SJSA1 (cell line): ENCODE measurements around the gene CBFA2T3. TPM values are rescaled to one million over a fixed set of nuclear protein-coding genes. Genes with fewer than 3 reads are reported as not detected.
"Not testable (repeated sequence)": the region's sequence is repeated elsewhere in the genome, so short reads cannot be mapped to it uniquely, and the experiment has no call there.

Experiments used
- DNase-seq, 2 experiments: peaks; one replicate each; pipeline ENCODE4 v3.0.0-alpha.2; 2015 to 2020; ENCODE audit warnings: low spot score in 2 of 2, low read depth in 1 of 2
- H3K27ac ChIP-seq: fragments of 250-450 bp; sonication (Bioruptor Pico); 2 replicates; pipeline ENCODE4 v1.5.1; 2020; ENCODE audit warnings: mild to moderate bottlenecking, moderate library complexity
- H3K27me3 ChIP-seq: fragments of 250-450 bp; sonication (Bioruptor Pico); replicated peaks from 2 replicates; pipeline ENCODE4 v1.5.1; 2020; ENCODE audit warnings: mild to moderate bottlenecking, moderate library complexity
- H3K36me3 ChIP-seq: fragments of 250-450 bp; sonication (Bioruptor Pico); 2 replicates; pipeline ENCODE4 v1.5.1; 2020; ENCODE audit warnings: mild to moderate bottlenecking
- H3K4me1 ChIP-seq: fragments of 250-450 bp; sonication (Bioruptor Pico); replicated peaks from 2 replicates; pipeline ENCODE4 v1.6.1; 2021; ENCODE audit warnings: mild to moderate bottlenecking
- H3K4me3 ChIP-seq: fragments of 250-450 bp; sonication (Bioruptor Pico); 2 replicates; pipeline ENCODE4 v1.5.1; 2020; ENCODE audit warnings: mild to moderate bottlenecking
- H3K9me3 ChIP-seq: fragments of 250-450 bp; sonication (Bioruptor Pico); replicated peaks from 2 replicates; pipeline ENCODE4 v1.5.1; 2020; ENCODE audit warnings: mild to moderate bottlenecking
- total RNA-seq: library from RNA; depleted of rRNA; stranded (reverse); fragments of >200 nt; shearing (Covaris generic); gene quantifications from 2 replicates; pipeline ENCODE4 v1.2.3, GENCODE V29; 2014

The CBFA2T3 gene
- total RNA-seq, 1 experiment from 2014 or later, result not detected

DNA sequence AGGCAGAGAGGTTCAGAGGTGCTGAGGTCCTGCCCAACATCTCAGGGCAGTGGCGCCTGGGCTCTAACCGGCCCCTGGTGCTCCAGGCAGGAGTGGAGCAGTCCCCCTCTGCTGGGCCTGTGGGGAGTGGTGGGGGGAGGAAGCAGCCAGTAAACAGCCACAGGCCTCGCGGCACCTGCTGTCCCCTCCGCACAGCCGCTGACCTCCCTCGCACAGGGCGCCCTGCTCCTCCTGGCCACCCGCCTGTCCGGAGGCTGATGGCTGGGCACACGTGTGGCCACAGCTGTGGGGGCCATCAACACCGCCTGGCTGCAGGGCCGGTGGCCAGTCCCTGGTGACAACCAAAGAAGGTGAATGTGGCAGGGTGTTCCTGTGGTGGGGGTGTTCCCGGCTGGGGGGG is 73.7 kb downstream of the CBFA2T3 start:
- no peak for DNase-seq
- no peak overlapping the region for H3K27ac ChIP-seq
- no peaks in the 10 kb centered on the region for H3K4me1 ChIP-seq
- H3K36me3 ChIP-seq, result no peaks in the 10 kb centered on the region
- H3K4me3 ChIP-seq, result no peak overlapping the region
- H3K27me3 ChIP-seq, result peaks cover 2% of the 10 kb centered on the region; the same call in 1 of the 2 replicates
- H3K9me3 ChIP-seq, result no peaks in the 10 kb centered on the region

DNA sequence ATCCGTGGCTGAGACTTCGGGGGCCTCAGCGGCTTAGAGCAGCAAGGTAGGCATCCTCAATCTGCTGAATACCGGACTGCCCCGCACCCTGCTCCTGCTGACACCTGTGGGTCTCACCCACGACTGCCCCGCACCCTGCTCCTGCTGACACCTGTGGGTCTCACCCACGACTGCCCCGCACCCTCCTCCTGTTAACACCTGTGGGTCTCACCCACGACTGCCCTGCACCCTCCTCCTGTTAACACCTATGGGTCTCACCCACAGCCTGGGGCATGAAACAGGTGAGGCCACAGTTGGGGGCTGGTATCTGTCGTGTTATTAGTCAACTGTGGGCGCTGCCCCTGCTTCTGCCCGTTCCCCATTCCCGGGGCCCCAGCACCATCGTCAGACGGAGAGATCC is 74.3 kb downstream of the CBFA2T3 start:
- Histone ChIP-seq H3K9me3 (no peaks in the 10 kb centered on the region), H3K4me1 (no peaks in the 10 kb centered on the region), H3K36me3 (no peaks in the 10 kb centered on the region), H3K4me3 (no peak overlapping the region), H3K27me3 (peaks cover 7% of the 10 kb centered on the region), H3K27ac (no peak overlapping the region)
- DNase-seq, result no peak

DNA sequence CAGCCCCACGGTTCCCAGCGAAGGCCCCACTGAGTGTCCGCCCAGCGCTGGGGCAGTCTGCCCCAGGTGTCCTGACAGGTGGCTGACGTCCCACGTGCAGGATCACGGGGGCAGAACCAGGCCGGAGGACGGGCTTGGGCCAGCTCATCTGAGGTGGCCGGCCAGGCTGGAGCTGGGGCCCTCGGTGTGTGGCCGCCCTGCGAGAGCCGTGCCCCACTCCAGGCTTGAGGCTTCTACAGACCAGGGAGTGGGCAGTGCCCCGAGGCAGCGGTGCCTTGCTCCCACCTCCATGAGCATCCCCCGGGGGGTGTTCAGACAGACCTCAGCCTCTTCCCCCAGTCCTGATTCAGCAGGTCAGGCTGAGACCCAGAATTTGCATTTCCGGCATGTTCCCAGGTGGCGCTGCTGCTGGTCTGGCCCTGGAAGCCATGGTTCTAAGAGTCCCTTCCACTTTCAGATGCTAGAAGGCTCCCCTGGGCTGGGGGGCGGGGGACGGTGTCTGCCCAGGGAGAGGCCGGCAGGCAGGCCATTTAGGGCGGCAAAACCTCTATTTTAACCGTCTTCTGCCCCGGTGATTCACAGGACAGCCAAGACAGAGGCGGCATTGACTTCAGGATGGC is 75.2 kb downstream of the CBFA2T3 start:
- Histone ChIP-seq H3K9me3 (no peaks in the 10 kb centered on the region), H3K4me3 (no peak overlapping the region), H3K4me1 (no peaks in the 10 kb centered on the region), H3K36me3 (no peaks in the 10 kb centered on the region), H3K27me3 (peaks cover 9% of the 10 kb centered on the region), H3K27ac (no peak overlapping the region)
- no peak for DNase-seq

DNA sequence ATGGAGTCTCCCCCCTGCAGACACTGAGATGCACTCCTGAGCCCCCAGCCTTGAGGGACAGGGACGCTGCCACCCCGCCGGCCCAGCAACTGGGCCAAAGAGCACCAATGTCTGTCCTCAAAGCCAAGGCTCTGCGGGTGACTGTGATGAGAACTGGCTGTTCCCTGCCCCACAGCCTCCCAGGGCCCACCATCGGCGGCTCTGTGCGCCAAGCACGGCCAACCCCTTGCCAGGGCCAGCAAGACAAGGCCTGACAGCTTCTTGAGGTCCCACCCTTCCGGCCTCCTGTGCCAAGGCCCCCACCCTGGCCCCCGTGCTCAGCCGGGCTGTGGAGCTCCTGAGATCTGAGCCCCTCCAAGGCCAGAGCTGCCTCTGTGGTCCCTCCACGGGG is 76.3 kb downstream of the CBFA2T3 start:
- no peaks in the 10 kb centered on the region for H3K9me3 ChIP-seq
- no peak overlapping the region for H3K4me3 ChIP-seq
- no peak for DNase-seq
- no peaks in the 10 kb centered on the region for H3K36me3 ChIP-seq
- peaks cover 9% of the 10 kb centered on the region for H3K27me3 ChIP-seq
- H3K27ac ChIP-seq, result no peak overlapping the region
- H3K4me1 ChIP-seq, result no peaks in the 10 kb centered on the region

DNA sequence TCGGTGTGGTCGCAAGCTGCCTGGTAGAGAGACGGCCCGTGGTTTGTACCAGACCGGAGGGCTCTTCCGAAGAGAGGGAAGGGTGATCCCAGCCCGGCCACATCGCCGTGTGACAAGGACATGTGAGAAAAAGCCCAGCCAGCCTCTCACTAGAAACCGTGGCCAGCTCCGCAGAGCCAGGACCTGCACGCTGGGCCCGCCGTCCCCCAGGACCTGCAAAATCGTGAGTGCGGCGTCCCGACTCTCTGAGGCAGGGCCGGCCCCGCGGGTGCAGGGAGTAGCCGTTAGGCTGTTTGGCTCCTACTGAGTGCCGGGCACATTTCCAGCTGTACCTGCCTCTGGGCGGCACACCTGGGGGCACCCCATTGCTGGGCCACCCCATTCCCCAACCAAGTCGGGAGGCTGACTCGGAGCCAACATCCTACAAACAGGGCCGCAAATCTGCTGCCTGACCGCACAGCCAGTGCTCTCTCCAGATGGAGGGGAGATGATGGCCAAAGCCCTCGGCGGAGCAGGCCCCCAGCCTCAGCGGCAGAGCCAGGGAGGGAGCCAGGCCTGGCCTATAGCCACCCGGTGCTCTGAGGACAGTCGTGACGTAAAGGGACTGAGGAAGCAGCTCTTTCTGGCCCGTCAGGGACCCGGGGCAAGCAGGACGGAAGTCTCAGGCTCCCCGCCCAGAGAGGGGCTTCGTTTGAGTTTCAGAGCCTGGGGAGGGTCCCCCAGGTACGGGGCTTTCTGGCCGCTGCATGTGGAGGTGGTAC is 76.9 kb downstream of the CBFA2T3 start:
- H3K27ac ChIP-seq, result no peak overlapping the region
- H3K9me3 ChIP-seq, result no peaks in the 10 kb centered on the region
- H3K4me3 ChIP-seq, result no peak overlapping the region
- peaks cover 9% of the 10 kb centered on the region for H3K27me3 ChIP-seq
- H3K4me1 ChIP-seq, result no peaks in the 10 kb centered on the region
- DNase-seq, result no peak
- no peaks in the 10 kb centered on the region for H3K36me3 ChIP-seq

DNA sequence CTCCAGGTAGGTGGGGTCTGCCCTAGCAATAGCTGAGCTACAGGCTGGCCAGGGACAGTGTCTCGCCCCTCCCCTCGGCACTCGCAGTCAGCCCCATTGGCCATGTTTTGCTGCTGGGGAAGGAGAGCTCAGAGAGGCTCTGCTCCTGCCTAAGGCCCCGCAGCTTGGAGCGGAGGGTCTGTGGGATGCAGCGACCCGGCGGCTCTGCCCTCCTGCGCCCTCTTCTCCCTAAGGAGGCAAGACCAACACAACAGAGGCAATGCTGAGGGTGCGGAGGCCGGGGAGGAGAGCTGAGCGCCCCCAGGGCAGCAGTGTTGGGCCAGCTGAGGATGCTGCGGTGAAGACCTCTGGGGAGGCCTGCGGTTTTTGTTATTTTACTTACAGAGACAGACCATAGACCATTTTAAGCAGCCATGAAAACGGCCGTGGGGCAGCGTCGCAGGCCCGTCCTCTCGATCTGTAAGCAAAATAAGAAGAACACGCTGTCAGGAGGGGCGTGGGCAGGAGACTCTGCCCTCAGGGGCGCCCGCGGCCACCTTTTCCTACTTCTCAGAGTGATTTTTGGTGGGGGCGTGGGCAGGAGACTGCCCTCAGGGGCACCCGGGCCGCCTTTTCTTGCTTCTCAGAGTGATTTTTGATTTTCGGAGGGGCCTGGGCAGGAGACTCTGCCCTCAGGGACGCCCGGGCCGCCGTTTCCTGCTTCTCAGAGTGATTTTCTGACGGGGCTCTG is 79.1 kb downstream of the CBFA2T3 start:
- no peak overlapping the region for H3K4me3 ChIP-seq
- H3K27ac ChIP-seq, result no peak overlapping the region
- H3K4me1 ChIP-seq, result no peaks in the 10 kb centered on the region
- no peaks in the 10 kb centered on the region for H3K9me3 ChIP-seq
- peaks cover 9% of the 10 kb centered on the region for H3K27me3 ChIP-seq
- H3K36me3 ChIP-seq, result no peaks in the 10 kb centered on the region
- DNase-seq, result no peak

DNA sequence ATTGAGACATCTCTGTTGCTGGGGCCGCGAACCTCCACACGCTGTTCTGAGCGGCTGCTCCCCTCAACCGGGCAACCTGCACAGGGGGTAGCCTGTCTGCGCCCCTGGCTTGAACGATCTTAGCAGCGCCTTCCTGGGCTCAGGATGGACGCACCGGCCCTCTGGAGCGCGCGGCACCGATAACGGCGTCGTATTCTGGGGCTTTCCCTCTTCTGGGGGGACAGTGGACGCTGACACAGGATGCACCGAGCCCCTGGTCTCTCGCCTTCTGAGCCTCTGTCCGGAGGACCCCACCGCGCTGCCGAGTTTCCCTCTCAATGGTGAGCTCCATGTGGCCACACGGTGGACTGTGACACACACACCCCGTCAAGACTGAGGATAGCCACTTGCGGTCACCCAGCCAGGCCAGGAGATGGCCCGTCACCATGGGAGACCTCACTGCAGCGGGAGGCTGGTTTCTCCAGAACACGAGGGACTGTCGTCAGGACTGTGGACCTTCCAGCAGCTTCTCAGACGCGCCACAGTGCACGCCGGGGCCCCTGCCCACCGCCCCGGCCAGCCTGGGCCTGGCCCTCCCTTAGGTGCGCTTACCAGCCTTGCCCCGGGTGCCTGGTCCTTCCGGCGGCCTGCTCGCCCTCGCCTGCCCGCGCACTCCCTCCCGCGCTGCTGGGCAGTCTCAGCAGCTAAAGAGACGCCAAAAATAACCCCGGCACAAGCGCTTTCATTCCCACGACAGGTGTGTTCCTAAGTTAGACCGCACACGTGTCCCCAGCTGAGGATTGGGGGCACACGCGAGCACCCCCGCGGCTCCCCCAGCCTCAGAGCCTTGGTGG is 80.6 kb downstream of the CBFA2T3 start:
- H3K27me3 ChIP-seq, result peaks cover 9% of the 10 kb centered on the region
- H3K4me3 ChIP-seq, result no peak overlapping the region
- H3K36me3 ChIP-seq, result no peaks in the 10 kb centered on the region
- H3K27ac ChIP-seq, result no peak overlapping the region
- no peaks in the 10 kb centered on the region for H3K4me1 ChIP-seq
- H3K9me3 ChIP-seq, result no peaks in the 10 kb centered on the region
- no peak for DNase-seq

DNA sequence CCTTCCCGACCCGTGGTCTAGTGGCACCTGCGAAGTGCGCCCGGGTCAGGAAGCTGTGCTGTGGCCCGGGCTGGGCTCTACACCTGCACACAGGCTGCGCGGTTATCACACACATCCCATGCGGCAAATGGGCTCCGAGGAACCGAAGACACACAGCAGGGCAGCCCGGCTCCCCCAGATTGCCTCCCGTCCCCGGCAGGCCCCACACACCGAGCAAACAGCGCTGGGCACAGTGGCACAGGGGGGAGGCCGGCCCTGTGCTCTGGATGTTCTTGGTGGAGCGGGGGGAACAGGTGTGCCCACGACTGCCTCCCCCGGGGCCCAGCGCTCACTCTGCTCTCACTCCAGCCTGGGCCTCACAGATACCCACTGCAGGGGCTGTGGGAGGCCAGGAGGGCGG is 81.7 kb downstream of the CBFA2T3 start:
- no peak for DNase-seq
- Histone ChIP-seq H3K27me3 (peaks cover 9% of the 10 kb centered on the region), H3K36me3 (no peaks in the 10 kb centered on the region), H3K4me3 (no peak overlapping the region), H3K27ac (no peak overlapping the region), H3K9me3 (no peaks in the 10 kb centered on the region), H3K4me1 (no peaks in the 10 kb centered on the region)

DNA sequence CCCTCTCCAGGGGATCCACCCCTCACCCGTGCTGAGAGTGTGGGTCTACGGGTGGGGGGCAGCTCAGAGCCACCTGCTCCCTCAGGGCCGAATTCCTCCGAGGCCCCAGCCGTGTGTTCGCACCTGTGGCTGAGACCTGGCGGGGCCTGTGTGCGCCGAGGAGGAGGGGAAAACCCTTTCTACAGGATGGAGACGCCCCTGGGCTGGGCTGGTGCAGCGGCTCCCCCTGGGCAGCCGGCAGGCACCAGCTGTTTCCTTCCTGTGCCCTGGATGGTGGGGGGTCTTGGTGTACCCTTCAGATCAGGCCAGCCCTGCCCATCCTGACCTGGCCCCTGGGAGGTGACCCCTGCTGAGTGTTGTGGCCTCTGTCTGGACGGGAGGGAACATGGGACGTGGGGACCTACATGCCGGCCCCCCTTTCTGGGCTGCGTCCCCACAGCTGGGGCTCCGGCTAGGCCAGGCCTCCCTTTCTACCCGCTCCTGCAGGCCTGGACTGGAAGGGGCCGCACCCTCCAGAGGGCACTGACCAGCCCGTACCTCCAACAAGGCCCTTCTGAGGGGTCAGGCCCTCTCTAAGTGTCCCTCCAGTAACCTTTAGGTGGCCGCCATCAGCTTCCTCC is 82.2 kb downstream of the CBFA2T3 start:
- no peaks in the 10 kb centered on the region for H3K4me1 ChIP-seq
- H3K27me3 ChIP-seq, result peaks cover 9% of the 10 kb centered on the region
- H3K4me3 ChIP-seq, result no peak overlapping the region

DNA sequence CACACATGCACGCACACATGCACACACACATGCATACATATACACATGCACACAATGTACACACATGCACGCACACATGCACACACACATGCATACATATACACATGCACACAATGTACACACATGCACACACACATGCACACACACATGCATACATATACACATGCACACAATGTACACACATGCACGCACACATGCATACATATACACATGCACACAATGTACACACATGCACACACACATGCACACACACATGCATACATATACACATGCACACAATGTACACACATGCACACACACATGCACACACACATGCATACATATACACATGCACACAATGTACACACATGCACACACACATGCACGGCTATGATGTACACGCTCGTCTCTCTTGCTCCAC is 82.7 kb downstream of the CBFA2T3 start:
- H3K36me3 ChIP-seq, DNase-seq, H3K4me1 ChIP-seq, H3K9me3 ChIP-seq, H3K4me3 ChIP-seq, H3K27me3 ChIP-seq, H3K27ac ChIP-seq: not testable (repeated sequence)

More for the DNA sequence above, 82.2 kb downstream of the CBFA2T3 start:
- no peaks in the 10 kb centered on the region for H3K36me3 ChIP-seq
- no peaks in the 10 kb centered on the region for H3K9me3 ChIP-seq
- no peak for DNase-seq
- no peak overlapping the region for H3K27ac ChIP-seq

DNA sequence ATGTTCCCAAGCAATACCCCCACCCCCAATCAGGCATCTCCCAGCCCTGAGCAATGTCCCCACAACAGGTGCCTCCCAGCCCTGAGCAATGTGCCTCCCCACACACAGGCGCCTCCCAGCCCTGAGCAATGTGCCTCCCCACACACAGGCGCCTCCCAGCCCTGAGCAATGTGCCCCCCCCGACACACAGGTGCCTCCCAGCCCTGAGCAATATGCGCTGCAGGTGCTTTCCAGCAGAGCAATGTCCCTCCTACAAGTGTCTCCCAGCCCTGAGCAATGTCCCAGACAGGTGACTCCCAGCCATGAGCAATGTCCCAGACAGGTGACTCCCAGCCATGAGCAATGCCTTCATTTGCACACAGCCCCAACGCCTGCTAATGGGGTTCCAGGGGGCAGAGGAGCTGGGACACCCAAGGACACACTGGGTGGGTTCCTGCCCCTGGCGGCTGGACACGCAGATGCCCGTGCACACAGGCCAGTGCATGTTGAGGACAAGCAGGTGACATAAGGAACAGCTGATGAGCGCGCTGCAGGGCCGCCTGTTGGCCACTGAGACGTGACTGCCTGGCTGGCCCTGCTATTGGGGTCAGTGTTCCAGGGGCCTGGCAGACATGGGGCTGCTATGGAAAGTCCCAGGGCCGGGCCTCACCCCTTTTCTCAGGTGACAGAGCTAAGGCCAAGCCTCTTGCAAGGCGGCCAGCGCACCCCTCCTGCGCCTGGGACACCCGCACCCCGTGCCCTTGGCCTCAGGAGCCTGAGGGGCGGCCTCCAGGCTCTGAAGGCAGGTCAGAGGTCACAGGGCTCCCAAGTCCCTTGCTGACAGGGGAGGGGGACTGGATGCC is 83.7 kb downstream of the CBFA2T3 start:
- no peaks in the 10 kb centered on the region for H3K36me3 ChIP-seq
- no peaks in the 10 kb centered on the region for H3K4me1 ChIP-seq
- no peak overlapping the region for H3K27ac ChIP-seq
- H3K9me3 ChIP-seq, result no peaks in the 10 kb centered on the region
- peaks cover 8% of the 10 kb centered on the region for H3K27me3 ChIP-seq
- H3K4me3 ChIP-seq, result no peak overlapping the region
- DNase-seq, result no peak

DNA sequence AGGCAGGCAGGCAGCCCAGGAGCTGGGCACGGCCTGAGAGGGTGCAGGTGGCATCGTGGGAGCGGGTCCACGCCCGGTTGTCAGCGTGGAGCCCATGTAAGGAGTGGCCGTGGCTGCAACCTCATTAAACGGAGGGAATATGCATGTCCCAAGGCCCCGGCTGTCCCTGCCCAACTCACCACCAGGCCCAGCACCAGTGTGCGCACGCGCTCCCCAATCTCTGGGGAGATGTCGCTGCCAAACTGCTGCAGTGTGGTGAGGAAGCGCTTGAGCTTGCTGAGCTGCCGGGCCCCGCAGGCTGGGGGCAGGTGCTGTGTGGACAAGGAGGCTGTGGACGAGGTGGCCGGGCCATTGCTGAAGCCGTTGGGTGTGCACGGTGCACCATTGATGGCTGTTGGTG is 84.9 kb downstream of the CBFA2T3 start:
- Histone ChIP-seq H3K27ac (no peak overlapping the region), H3K36me3 (no peaks in the 10 kb centered on the region), H3K9me3 (no peaks in the 10 kb centered on the region), H3K4me1 (no peaks in the 10 kb centered on the region), H3K4me3 (no peak overlapping the region), H3K27me3 (no peaks in the 10 kb centered on the region)
- no peak for DNase-seq

DNA sequence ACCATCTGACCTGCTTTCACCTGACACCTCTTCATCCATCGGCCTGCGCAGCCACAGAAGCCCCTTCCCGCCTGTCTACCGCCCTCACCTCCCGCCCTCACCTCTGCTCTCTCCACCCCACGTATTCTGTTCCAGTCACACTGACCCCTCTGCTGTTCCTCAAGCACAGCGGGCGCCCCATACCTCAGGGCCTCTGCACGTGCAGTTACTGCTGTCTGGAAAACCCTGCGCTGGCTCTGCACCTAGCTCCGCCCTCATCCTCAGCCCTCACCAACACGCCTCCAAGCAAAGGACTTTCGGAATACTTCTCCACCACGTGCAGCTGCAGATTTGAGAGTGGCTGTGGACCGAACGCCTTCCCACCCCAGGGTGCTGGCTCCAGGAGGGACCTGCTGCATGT is 85.9 kb downstream of the CBFA2T3 start:
- Histone ChIP-seq H3K27ac (no peak overlapping the region), H3K36me3 (no peaks in the 10 kb centered on the region), H3K4me3 (no peak overlapping the region), H3K9me3 (no peaks in the 10 kb centered on the region), H3K27me3 (no peaks in the 10 kb centered on the region), H3K4me1 (no peaks in the 10 kb centered on the region)
- no peak for DNase-seq
